ENCODE data around the gene NARF. TPM values are rescaled to one million over a fixed set of nuclear protein-coding genes. Genes with fewer than 3 reads are reported as not detected.
A peak's percentile ranks its signal among the peaks of the same experiment; 100 is the strongest.

Gene NARF
- total RNA-seq, 2 donors from 2014 or later = 64.0 to 70.8 TPM

DNA sequence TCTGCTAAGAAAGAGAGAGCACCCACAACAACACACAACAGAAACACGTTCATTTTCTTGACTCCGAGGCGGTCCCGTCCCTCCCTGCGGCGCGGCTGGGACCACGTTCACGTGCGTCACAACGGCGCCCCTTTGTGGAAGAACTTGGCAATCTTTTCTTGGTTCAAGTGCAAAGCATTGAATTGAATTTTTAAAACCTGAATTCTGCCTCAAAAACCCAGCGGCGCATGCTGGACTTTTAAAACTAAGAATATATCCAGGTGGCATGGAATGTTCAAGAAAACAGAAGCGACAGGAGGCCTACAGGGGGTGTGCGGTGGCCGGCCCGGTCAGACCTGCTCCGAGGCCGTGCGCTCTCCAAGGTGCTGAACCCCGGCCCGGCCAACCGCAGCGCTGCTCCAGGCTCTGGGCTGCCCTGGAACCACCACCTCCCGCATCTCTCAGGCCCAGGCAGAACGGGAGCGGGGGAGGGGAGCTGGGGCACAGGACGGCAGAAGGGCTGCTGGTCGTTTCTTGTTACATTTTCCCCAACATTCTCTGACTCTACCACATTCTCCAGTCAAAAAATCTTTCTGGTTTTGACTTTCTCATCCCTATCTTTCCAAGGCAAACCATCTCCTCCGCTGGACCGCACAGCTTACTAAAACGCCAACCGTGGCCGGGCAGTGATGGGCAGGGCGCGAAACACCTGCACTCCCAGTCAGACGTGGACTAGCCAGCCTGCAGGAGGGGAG, 43.8 kb upstream of the NARF start:
- peak; percentile 98 for DNase-seq
- Histone ChIP-seq H3K27me3 (ENCODE audit: control insufficient read depth, insufficient read depth, low read length, poor library complexity, severe bottlenecking) (no peaks in the 10 kb centered on the region), H3K27ac (ENCODE audit: low read depth, low read length) (no peak overlapping the region), H3K9ac (ENCODE audit: extremely low read depth, low read length, poor library complexity, severe bottlenecking) (no peak overlapping the region), H3K9me3 (ENCODE audit: control insufficient read depth, low read length) (no peaks in the 10 kb centered on the region), H3K4me1 (ENCODE audit: control insufficient read depth, insufficient read depth, low read length) (no peaks in the 10 kb centered on the region), H3K4me3 (ENCODE audit: low read length) (no peak overlapping the region), H3K36me3 (ENCODE audit: control insufficient read depth, insufficient read depth, low read length) (peaks cover 4% of the 10 kb centered on the region)
- no peaks in the 10 kb centered on the region for H3K4me1 Mint-ChIP-seq
- no peaks in the 10 kb centered on the region for H3K27me3 Mint-ChIP-seq (ENCODE audit: insufficient read depth)
- no peak overlapping the region for H3K27ac Mint-ChIP-seq
- WGBS, 2 experiments (ENCODE audit: insufficient coverage in 1 of 2, insufficient read length in 1 of 2) = 13 to 32% methylated on average over 18 to 38 of the region's 38 CpGs
- peaks cover 4% of the 10 kb centered on the region for H3K36me3 Mint-ChIP-seq (ENCODE audit: low read depth)
- no peaks in the 10 kb centered on the region for H3K9me3 Mint-ChIP-seq
- TF ChIP-seq, protein P1, sequence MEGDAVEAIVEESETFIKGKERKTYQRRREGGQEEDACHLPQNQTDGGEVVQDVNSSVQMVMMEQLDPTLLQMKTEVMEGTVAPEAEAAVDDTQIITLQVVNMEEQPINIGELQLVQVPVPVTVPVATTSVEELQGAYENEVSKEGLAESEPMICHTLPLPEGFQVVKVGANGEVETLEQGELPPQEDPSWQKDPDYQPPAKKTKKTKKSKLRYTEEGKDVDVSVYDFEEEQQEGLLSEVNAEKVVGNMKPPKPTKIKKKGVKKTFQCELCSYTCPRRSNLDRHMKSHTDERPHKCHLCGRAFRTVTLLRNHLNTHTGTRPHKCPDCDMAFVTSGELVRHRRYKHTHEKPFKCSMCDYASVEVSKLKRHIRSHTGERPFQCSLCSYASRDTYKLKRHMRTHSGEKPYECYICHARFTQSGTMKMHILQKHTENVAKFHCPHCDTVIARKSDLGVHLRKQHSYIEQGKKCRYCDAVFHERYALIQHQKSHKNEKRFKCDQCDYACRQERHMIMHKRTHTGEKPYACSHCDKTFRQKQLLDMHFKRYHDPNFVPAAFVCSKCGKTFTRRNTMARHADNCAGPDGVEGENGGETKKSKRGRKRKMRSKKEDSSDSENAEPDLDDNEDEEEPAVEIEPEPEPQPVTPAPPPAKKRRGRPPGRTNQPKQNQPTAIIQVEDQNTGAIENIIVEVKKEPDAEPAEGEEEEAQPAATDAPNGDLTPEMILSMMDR (conservative IDR thresholded peaks at IDR 0.05) = peak; percentile 93
- H3K4me3 Mint-ChIP-seq = no peak overlapping the region

- 92 to 93% methylated on average over 16 to 26 of the region's 26 CpGs for WGBS, 2 experiments (ENCODE audit: insufficient coverage in 1 of 2, insufficient read length in 1 of 2)
- Histone ChIP-seq H3K36me3 (ENCODE audit: control insufficient read depth, insufficient read depth, low read length) (peaks cover 7% of the 10 kb centered on the region), H3K4me1 (ENCODE audit: control insufficient read depth, insufficient read depth, low read length) (no peaks in the 10 kb centered on the region), H3K27me3 (ENCODE audit: control insufficient read depth, insufficient read depth, low read length, poor library complexity, severe bottlenecking) (no peaks in the 10 kb centered on the region), H3K4me3 (ENCODE audit: low read length) (no peak overlapping the region), H3K9me3 (ENCODE audit: control insufficient read depth, low read length) (no peaks in the 10 kb centered on the region), H3K27ac (ENCODE audit: low read depth, low read length) (no peak overlapping the region), H3K9ac (ENCODE audit: extremely low read depth, low read length, poor library complexity, severe bottlenecking) (no peak overlapping the region)
- H3K27ac Mint-ChIP-seq = no peak overlapping the region
- no peak for DNase-seq
- H3K36me3 Mint-ChIP-seq (ENCODE audit: low read depth) = peaks cover 10% of the 10 kb centered on the region
- TF ChIP-seq, protein P1 (conservative IDR thresholded peaks at IDR 0.05) = no peak
- no peaks in the 10 kb centered on the region for H3K27me3 Mint-ChIP-seq (ENCODE audit: insufficient read depth)
- no peaks in the 10 kb centered on the region for H3K9me3 Mint-ChIP-seq
- no peak overlapping the region for H3K4me3 Mint-ChIP-seq
- no peaks in the 10 kb centered on the region for H3K4me1 Mint-ChIP-seq
These were observed 43.2 kb upstream of the NARF start for GRCh38 chr17:82415336-82415735.

- Histone ChIP-seq H3K27ac (ENCODE audit: low read depth, low read length) (no peak overlapping the region), H3K4me3 (ENCODE audit: low read length) (no peak overlapping the region), H3K9ac (ENCODE audit: extremely low read depth, low read length, poor library complexity, severe bottlenecking) (no peak overlapping the region), H3K4me1 (ENCODE audit: control insufficient read depth, insufficient read depth, low read length) (no peaks in the 10 kb centered on the region), H3K27me3 (ENCODE audit: control insufficient read depth, insufficient read depth, low read length, poor library complexity, severe bottlenecking) (no peaks in the 10 kb centered on the region), H3K9me3 (ENCODE audit: control insufficient read depth, low read length) (no peaks in the 10 kb centered on the region), H3K36me3 (ENCODE audit: control insufficient read depth, insufficient read depth, low read length) (peaks cover 8% of the 10 kb centered on the region)
- H3K27ac Mint-ChIP-seq = no peak overlapping the region
- no peak overlapping the region for H3K4me3 Mint-ChIP-seq
- WGBS, 2 experiments (ENCODE audit: insufficient coverage in 1 of 2, insufficient read length in 1 of 2) = 86 to 100% methylated on average over 1 to 9 of the region's 9 CpGs
- H3K9me3 Mint-ChIP-seq = no peaks in the 10 kb centered on the region
- H3K27me3 Mint-ChIP-seq (ENCODE audit: insufficient read depth) = no peaks in the 10 kb centered on the region
- TF ChIP-seq, protein P1 (conservative IDR thresholded peaks at IDR 0.05) = no peak
- no peak for DNase-seq
- H3K36me3 Mint-ChIP-seq (ENCODE audit: low read depth) = peaks cover 13% of the 10 kb centered on the region
- no peaks in the 10 kb centered on the region for H3K4me1 Mint-ChIP-seq
These were observed 42.8 kb upstream of the NARF start for GRCh38 chr17:82415786-82416185.
